ENCODE measurements around the gene GPR171. TPM values are rescaled to one million over a fixed set of nuclear protein-coding genes. Genes with fewer than 3 reads are reported as not detected.

GPR171 gene
- total and polyA plus RNA-seq, 2 of the 13 experiments (the other 11 are each of a cell fraction or from before 2014, with no cell fraction given): not detected

GRCh38 chr3:151165226-151165625 lies 37.8 kb downstream of the GPR171 start:
- Histone ChIP-seq H3K4me3 (replicated peaks in 1 of 3; ENCODE audit: insufficient read depth in 1 of 3, low read depth in 2 of 3, low read length in 3 of 3) (no peak overlapping the region), H3K4me2 (ENCODE audit: low read depth, low read length) (no peak overlapping the region), H4K20me1 (ENCODE audit: insufficient read depth, low read length) (no peaks in the 10 kb centered on the region), H3K9me3 (ENCODE audit: low read length) (no peaks in the 10 kb centered on the region), H3K36me3 (replicated peaks in 1 of 2; ENCODE audit: control insufficient read depth in 1 of 2, insufficient read depth in 2 of 2, low read length in 2 of 2) (no peaks in the 10 kb centered on the region), H3K79me2 (ENCODE audit: insufficient read depth, low read length) (no peaks in the 10 kb centered on the region), H2AFZ (ENCODE audit: low read length) (no peak overlapping the region), H3K4me1 (ENCODE audit: insufficient read depth, low read length) (peaks cover 13% of the 10 kb centered on the region), H3K27ac (ENCODE audit: extremely low read length, insufficient read depth, low read length) (no peak overlapping the region), H3K9ac (ENCODE audit: insufficient read depth, low read depth, low read length) (no peak overlapping the region), H3K27me3 (ENCODE audit: control insufficient read depth in 1 of 2, insufficient read depth in 2 of 2, low read length in 2 of 2) (0 out of 5 replicates have a peak, but pooled peaks cover 0 to 1% of the 10 kb centered on the region in 2 experiments)
- ChIA-PET POLR2A (no interaction called here), CTCF (ENCODE audit: low intra/inter-chr PET ratio, low total read pairs) (interaction anchor here (6.1 kb wide), 1 partner anchor 117 kb away, joined by 130 read pairs; no protein-coding TSS in a partner anchor)
- FAIRE-seq: no peak
- ATAC-seq: no peak
- DNase-seq (ENCODE audit: low spot score): no peak
- no TSS peak for BruUV-seq (replicated peaks)
- TF ChIP-seq GRHL1 (CRISPR knock-in tag; conservative IDR thresholded peaks at IDR 0.05) (no peak), ZNF891 (CRISPR knock-in tag; IDR thresholded peaks at IDR 0.05) (no peak), MEIS1 (CRISPR knock-in tag; IDR thresholded peaks at IDR 0.05; ENCODE audit: borderline replicate concordance) (no peak)
- WGBS (ENCODE audit: low lambda C conversion rate): 50% methylated on average over 7 of the region's 7 CpGs
- in situ Hi-C loops (cut with HindIII; ENCODE audit: extremely low pct_ligation_motif_present, low pct_unique_long_range_greater_than_20kb) (loop anchor here (5.0 kb wide), 1 partner anchor 117 kb away; no protein-coding TSS in a partner anchor), intact Hi-C loops (cut with micrococcal nuclease; ENCODE audit: unreplicated experiment) (loop anchor here (5.0 kb wide), 2 partner anchors 47 to 752 kb away; no protein-coding TSS in a partner anchor)

GRCh38 chr3:151159806-151160205 lies 43.2 kb downstream of the GPR171 start:
- intact Hi-C loops (cut with micrococcal nuclease; ENCODE audit: unreplicated experiment) (no loop called here), in situ Hi-C loops (cut with HindIII; ENCODE audit: extremely low pct_ligation_motif_present, low pct_unique_long_range_greater_than_20kb) (no loop called here)
- no peak overlapping the region for H3K27ac ChIP-seq (ENCODE audit: extremely low read length, insufficient read depth, low read length)
- BruUV-seq (replicated peaks): no TSS peak
- CTCF ChIA-PET (ENCODE audit: low intra/inter-chr PET ratio, low total read pairs): no interaction called here
- H2AFZ ChIP-seq (ENCODE audit: low read length): no peak overlapping the region
- no peaks in the 10 kb centered on the region for H3K4me1 ChIP-seq (ENCODE audit: insufficient read depth, low read length)
- DNase-seq (ENCODE audit: low spot score): no peak
- H3K4me3 ChIP-seq (replicated peaks in 1 of 3; ENCODE audit: insufficient read depth in 1 of 3, low read depth in 2 of 3, low read length in 3 of 3): no peak overlapping the region
- 0 out of 5 replicates have a peak, but pooled peaks cover 0 to 3% of the 10 kb centered on the region in 2 experiments for H3K27me3 ChIP-seq (ENCODE audit: control insufficient read depth in 1 of 2, insufficient read depth in 2 of 2, low read length in 2 of 2)
- no peak for FAIRE-seq
- H3K79me2 ChIP-seq (ENCODE audit: insufficient read depth, low read length): no peaks in the 10 kb centered on the region
- no peaks in the 10 kb centered on the region for H3K9me3 ChIP-seq (ENCODE audit: low read length)
- no peak overlapping the region for H3K9ac ChIP-seq (ENCODE audit: insufficient read depth, low read depth, low read length)
- WGBS (ENCODE audit: low lambda C conversion rate): 60% methylated on average over 10 of the region's 10 CpGs
- no peak for ATAC-seq
- POLR2A ChIA-PET: no interaction called here
- no peaks in the 10 kb centered on the region for H4K20me1 ChIP-seq (ENCODE audit: insufficient read depth, low read length)
- H3K4me2 ChIP-seq (ENCODE audit: low read depth, low read length): no peak overlapping the region
- H3K36me3 ChIP-seq (replicated peaks in 1 of 2; ENCODE audit: control insufficient read depth in 1 of 2, insufficient read depth in 2 of 2, low read length in 2 of 2): no peaks in the 10 kb centered on the region
- TF ChIP-seq ATF1 (CRISPR knock-in tag; IDR thresholded peaks at IDR 0.05) (no peak), ZNF546 (CRISPR knock-in tag; conservative IDR thresholded peaks at IDR 0.05) (no peak), DPF2 (CRISPR knock-in tag; IDR thresholded peaks at IDR 0.05; ENCODE audit: borderline replicate concordance, low read depth) (no peak), NFRKB (IDR thresholded peaks at IDR 0.05) (no peak), SRF (IDR thresholded peaks at IDR 0.05; ENCODE audit: low read depth, low read length) (no peak), SALL1 (CRISPR knock-in tag; IDR thresholded peaks at IDR 0.05) (no peak), SMAD9 (CRISPR knock-in tag; IDR thresholded peaks at IDR 0.05) (no peak), DZIP1 (CRISPR knock-in tag; IDR thresholded peaks at IDR 0.05) (no peak), ZMYM4 (CRISPR knock-in tag; IDR thresholded peaks at IDR 0.05) (no peak)

Data from HepG2 (cell line).